ENCODE data around the gene MGST2.
A peak's percentile ranks its signal among the peaks of the same experiment; 100 is the strongest.

MGST2 gene

GRCh38 chr4:139732991-139733570 lies 67.5 kb downstream of the MGST2 start:
- H3K9ac ChIP-seq (ENCODE audit: low read depth, low read length), result no peak overlapping the region
- H3K4me1 ChIP-seq (ENCODE audit: insufficient read depth, low read length), result peaks cover 31% of the 10 kb centered on the region
- H3K27ac ChIP-seq (ENCODE audit: low read depth, low read length), result no peak overlapping the region
- H3K27me3 ChIP-seq (ENCODE audit: insufficient read depth, low read length), result peaks cover 30% of the 10 kb centered on the region
- no peaks in the 10 kb centered on the region for H3K36me3 ChIP-seq (ENCODE audit: insufficient read depth, low read length)
- WGBS, result 90% methylated on average over 2 of the region's 4 CpGs
- no peak overlapping the region for H3K4me3 ChIP-seq (ENCODE audit: low read length)
- no peaks in the 10 kb centered on the region for H3K9me3 ChIP-seq (ENCODE audit: insufficient read depth, low read depth, low read length)

- H3K4me1 ChIP-seq (ENCODE audit: insufficient read depth, low read length), result peaks cover 31% of the 10 kb centered on the region
- no peaks in the 10 kb centered on the region for H3K9me3 ChIP-seq (ENCODE audit: insufficient read depth, low read depth, low read length)
- WGBS, result 27% methylated on average over 11 of the region's 14 CpGs
- peak overlapping the region; percentile 34; the same call in 1 of the 2 replicates for H3K9ac ChIP-seq (ENCODE audit: low read depth, low read length)
- peaks cover 30% of the 10 kb centered on the region for H3K27me3 ChIP-seq (ENCODE audit: insufficient read depth, low read length)
- no peaks in the 10 kb centered on the region for H3K36me3 ChIP-seq (ENCODE audit: insufficient read depth, low read length)
- H3K4me3 ChIP-seq (ENCODE audit: low read length), result peak overlapping the region; percentile 73
- H3K27ac ChIP-seq (ENCODE audit: low read depth, low read length), result no peak overlapping the region
Measured at GRCh38 chr4:139734201-139734874, 68.7 kb downstream of the MGST2 start.

- Histone ChIP-seq H3K27ac (ENCODE audit: low read depth, low read length) (no peak overlapping the region; the same call in 1 of the 2 replicates), H3K9me3 (ENCODE audit: insufficient read depth, low read depth, low read length) (no peaks in the 10 kb centered on the region), H3K4me1 (ENCODE audit: insufficient read depth, low read length) (peaks cover 31% of the 10 kb centered on the region), H3K27me3 (ENCODE audit: insufficient read depth, low read length) (peaks cover 30% of the 10 kb centered on the region), H3K9ac (ENCODE audit: low read depth, low read length) (peak overlapping the region; percentile 88), H3K36me3 (ENCODE audit: insufficient read depth, low read length) (no peaks in the 10 kb centered on the region), H3K4me3 (ENCODE audit: low read length) (peak overlapping the region; percentile 73)
- WGBS, result under 1% methylated on average over 42 of the region's 42 CpGs
Measured at GRCh38 chr4:139734875-139735380, 69.3 kb downstream of the MGST2 start.

GRCh38 chr4:139735381-139736273 lies 70.0 kb downstream of the MGST2 start:
- Histone ChIP-seq H3K9ac (ENCODE audit: low read depth, low read length) (peak overlapping the region; percentile 88), H3K36me3 (ENCODE audit: insufficient read depth, low read length) (no peaks in the 10 kb centered on the region), H3K4me1 (ENCODE audit: insufficient read depth, low read length) (peaks cover 31% of the 10 kb centered on the region), H3K4me3 (ENCODE audit: low read length) (peak overlapping the region; percentile 73), H3K27me3 (ENCODE audit: insufficient read depth, low read length) (peaks cover 32% of the 10 kb centered on the region), H3K27ac (ENCODE audit: low read depth, low read length) (peak overlapping the region; percentile 65), H3K9me3 (ENCODE audit: insufficient read depth, low read depth, low read length) (no peaks in the 10 kb centered on the region)
- WGBS, result 5% methylated on average over 57 of the region's 59 CpGs

GRCh38 chr4:139736274-139736660 lies 70.6 kb downstream of the MGST2 start:
- Histone ChIP-seq H3K9me3 (ENCODE audit: insufficient read depth, low read depth, low read length) (no peaks in the 10 kb centered on the region), H3K4me1 (ENCODE audit: insufficient read depth, low read length) (peaks cover 31% of the 10 kb centered on the region), H3K4me3 (ENCODE audit: low read length) (peak overlapping the region; percentile 73; the same call in 1 of the 2 replicates), H3K9ac (ENCODE audit: low read depth, low read length) (peak overlapping the region; percentile 88; the same call in 1 of the 2 replicates), H3K36me3 (ENCODE audit: insufficient read depth, low read length) (no peaks in the 10 kb centered on the region), H3K27me3 (ENCODE audit: insufficient read depth, low read length) (peaks cover 33% of the 10 kb centered on the region), H3K27ac (ENCODE audit: low read depth, low read length) (no peak overlapping the region)
- WGBS, result 68% methylated on average over 5 of the region's 5 CpGs

GRCh38 chr4:139736661-139737060 lies 71.0 kb downstream of the MGST2 start:
- no peak overlapping the region for H3K27ac ChIP-seq (ENCODE audit: low read depth, low read length)
- 65% methylated on average over 2 of the region's 2 CpGs for WGBS
- H3K4me1 ChIP-seq (ENCODE audit: insufficient read depth, low read length), result peaks cover 31% of the 10 kb centered on the region
- H3K9me3 ChIP-seq (ENCODE audit: insufficient read depth, low read depth, low read length), result no peaks in the 10 kb centered on the region
- H3K4me3 ChIP-seq (ENCODE audit: low read length), result no peak overlapping the region
- no peak overlapping the region for H3K9ac ChIP-seq (ENCODE audit: low read depth, low read length)
- H3K27me3 ChIP-seq (ENCODE audit: insufficient read depth, low read length), result peaks cover 33% of the 10 kb centered on the region
- H3K36me3 ChIP-seq (ENCODE audit: insufficient read depth, low read length), result no peaks in the 10 kb centered on the region

GRCh38 chr4:139738846-139739613 lies 73.4 kb downstream of the MGST2 start:
- no peaks in the 10 kb centered on the region for H3K9me3 ChIP-seq (ENCODE audit: insufficient read depth, low read depth, low read length)
- H3K4me3 ChIP-seq (ENCODE audit: low read length), result no peak overlapping the region
- no peak overlapping the region for H3K9ac ChIP-seq (ENCODE audit: low read depth, low read length)
- peaks cover 21% of the 10 kb centered on the region for H3K27me3 ChIP-seq (ENCODE audit: insufficient read depth, low read length)
- no peak overlapping the region for H3K27ac ChIP-seq (ENCODE audit: low read depth, low read length)
- WGBS, result 78% methylated on average over 2 of the region's 2 CpGs
- no peaks in the 10 kb centered on the region for H3K36me3 ChIP-seq (ENCODE audit: insufficient read depth, low read length)
- H3K4me1 ChIP-seq (ENCODE audit: insufficient read depth, low read length), result peaks cover 27% of the 10 kb centered on the region

- Histone ChIP-seq H3K9ac (ENCODE audit: low read depth, low read length) (no peak overlapping the region), H3K27me3 (ENCODE audit: insufficient read depth, low read length) (peaks cover 14% of the 10 kb centered on the region), H3K27ac (ENCODE audit: low read depth, low read length) (no peak overlapping the region)
Measured at GRCh38 chr4:139740121-139740520, 74.5 kb downstream of the MGST2 start.

GRCh38 chr4:139740531-139741041 lies 75.0 kb downstream of the MGST2 start:
- peaks cover 20% of the 10 kb centered on the region for H3K4me1 ChIP-seq (ENCODE audit: insufficient read depth, low read length)
- H3K9me3 ChIP-seq (ENCODE audit: insufficient read depth, low read depth, low read length), result no peaks in the 10 kb centered on the region
- no peaks in the 10 kb centered on the region for H3K36me3 ChIP-seq (ENCODE audit: insufficient read depth, low read length)
- H3K9ac ChIP-seq (ENCODE audit: low read depth, low read length), result no peak overlapping the region
- WGBS, result 84% methylated on average over 10 of the region's 10 CpGs
- H3K4me3 ChIP-seq (ENCODE audit: low read length), result no peak overlapping the region
- H3K27ac ChIP-seq (ENCODE audit: low read depth, low read length), result no peak overlapping the region
- peaks cover 12% of the 10 kb centered on the region for H3K27me3 ChIP-seq (ENCODE audit: insufficient read depth, low read length)

More at GRCh38 chr4:139740121-139740520, 74.5 kb downstream of the MGST2 start:
- no peaks in the 10 kb centered on the region for H3K36me3 ChIP-seq (ENCODE audit: insufficient read depth, low read length)
- peaks cover 20% of the 10 kb centered on the region for H3K4me1 ChIP-seq (ENCODE audit: insufficient read depth, low read length)
- 92% methylated on average over 5 of the region's 5 CpGs for WGBS
- no peak overlapping the region for H3K4me3 ChIP-seq (ENCODE audit: low read length)
- no peaks in the 10 kb centered on the region for H3K9me3 ChIP-seq (ENCODE audit: insufficient read depth, low read depth, low read length)

- WGBS, result 74% methylated on average over 5 of the region's 5 CpGs
- 0 out of 2 replicates have a peak, but pooled peaks cover 2% of the 10 kb centered on the region for H3K27me3 ChIP-seq (ENCODE audit: insufficient read depth, low read length)
- H3K36me3 ChIP-seq (ENCODE audit: insufficient read depth, low read length), result no peaks in the 10 kb centered on the region
- H3K9me3 ChIP-seq (ENCODE audit: insufficient read depth, low read depth, low read length), result no peaks in the 10 kb centered on the region
- no peak overlapping the region for H3K9ac ChIP-seq (ENCODE audit: low read depth, low read length)
- H3K4me1 ChIP-seq (ENCODE audit: insufficient read depth, low read length), result peaks cover 11% of the 10 kb centered on the region
- H3K27ac ChIP-seq (ENCODE audit: low read depth, low read length), result no peak overlapping the region
- no peak overlapping the region for H3K4me3 ChIP-seq (ENCODE audit: low read length)
Measured at GRCh38 chr4:139743027-139743426, 77.4 kb downstream of the MGST2 start.
